WTC11 (cell line): ENCODE results near the gene RPS21. TPM values are rescaled to one million over a fixed set of nuclear protein-coding genes. Genes with fewer than 3 reads are reported as not detected.

Source experiments
- ATAC-seq: fragments of 200-7000 bp; cut with Tn5 transposase; 2 replicates; pipeline ENCODE4 v1.10.0; 2021; ENCODE audit warnings: mild to moderate bottlenecking, moderate library complexity
- CTCF ChIA-PET: fragments of 300-600 bp; sonication (Branson Sonifier 250); formaldehyde crosslinking; loops from one replicate; lab custom pipeline; 2021; ENCODE audit warnings: antibody characterized with exemption; lab: Charles Lee
- POLR2A ChIA-PET: fragments of 350-600 bp; sonication (Branson Sonifier 250); formaldehyde crosslinking; loops from one replicate; lab custom pipeline; 2021; ENCODE audit warnings: antibody characterized with exemption; lab: Charles Lee
- DNase-seq: peaks from one replicate; pipeline ENCODE4 v3.0.0; 2021; ENCODE audit warnings: low spot score
- H3K27ac Mint-ChIP-seq: 2 replicates; pipeline ENCODE4 v1.8.0; 2021; ENCODE audit warnings: mixed read lengths
- H3K27me3 Mint-ChIP-seq: 2 replicates; pipeline ENCODE4 v1.8.0; 2021; ENCODE audit warnings: low read depth, mild to moderate bottlenecking, moderate library complexity, mixed read lengths
- H3K36me3 Mint-ChIP-seq: 2 replicates; pipeline ENCODE4 v1.8.0; 2021; ENCODE audit warnings: mixed read lengths
- H3K4me1 Mint-ChIP-seq: 2 replicates; pipeline ENCODE4 v1.8.0; 2022; ENCODE audit warnings: mixed read lengths
- H3K4me3 Mint-ChIP-seq: 2 replicates; pipeline ENCODE4 v1.8.0; 2021; ENCODE audit warnings: mild to moderate bottlenecking, moderate library complexity, mixed read lengths
- H3K9me3 Mint-ChIP-seq: 2 replicates; pipeline ENCODE4 v1.8.0; 2021; ENCODE audit warnings: mixed read lengths
- ESRRA ChIP-seq: sonication (generic); formaldehyde crosslinking; IDR thresholded peaks from 2 replicates; pipeline ENCODE4 v1.8.1; 2022; ENCODE audit warnings: mild to moderate bottlenecking, missing genetic modification reagents, borderline replicate concordance
- FOXK1 ChIP-seq: sonication (generic); formaldehyde crosslinking; IDR thresholded peaks from 2 replicates; pipeline ENCODE4 v1.8.0; 2022; ENCODE audit warnings: mild to moderate bottlenecking, moderate library complexity, missing genetic modification reagents
- IRF2 ChIP-seq: sonication (generic); formaldehyde crosslinking; IDR thresholded peaks from 2 replicates; pipeline ENCODE4 v1.8.0; 2022; ENCODE audit warnings: low read depth, missing genetic modification reagents, borderline replicate concordance
- MXD4 ChIP-seq: fragments of 250-450 bp; sonication (Bioruptor Pico); IDR thresholded peaks from 2 replicates; pipeline ENCODE4 v1.8.0; 2021; ENCODE audit warnings: mild to moderate bottlenecking, moderate library complexity, borderline replicate concordance
- NFE2L1 ChIP-seq: sonication (generic); formaldehyde crosslinking; IDR thresholded peaks from 2 replicates; pipeline ENCODE4 v1.8.1; 2023; ENCODE audit warnings: missing genetic modification reagents
- NFYB ChIP-seq: sonication (generic); formaldehyde crosslinking; conservative IDR thresholded peaks from 2 replicates; pipeline ENCODE4 v1.8.0; 2022; ENCODE audit warnings: low read depth, missing genetic modification reagents
- RORB ChIP-seq: fragments of 250-450 bp; sonication (Bioruptor Pico); IDR thresholded peaks from 2 replicates; pipeline ENCODE4 v1.9.0; 2021; ENCODE audit warnings: mild to moderate bottlenecking
- TEAD1 ChIP-seq: sonication (generic); formaldehyde crosslinking; IDR thresholded peaks from 2 replicates; pipeline ENCODE4 v1.8.0; 2022; ENCODE audit warnings: mild to moderate bottlenecking, missing genetic modification reagents
- ZNF138 ChIP-seq: sonication (generic); formaldehyde crosslinking; conservative IDR thresholded peaks from 2 replicates; pipeline ENCODE4 v1.8.1; 2022; ENCODE audit warnings: mild to moderate bottlenecking, moderate library complexity, missing genetic modification reagents
- ZNF263 ChIP-seq: sonication (generic); formaldehyde crosslinking; IDR thresholded peaks from 2 replicates; pipeline ENCODE4 v1.8.1; 2022; ENCODE audit warnings: low read depth, mild to moderate bottlenecking, moderate library complexity, missing genetic modification reagents
- total RNA-seq: library from RNA; stranded (reverse); gene quantifications from 3 replicates; pipeline ENCODE4 v1.2.3, GENCODE V29; 2021
- TF ChIP-seq, protein P1 (sequence below): sonication (generic); formaldehyde crosslinking; IDR thresholded peaks from 2 replicates; pipeline ENCODE4 v1.8.0; 2022; ENCODE audit warnings: mild to moderate bottlenecking, missing genetic modification reagents
- TF ChIP-seq, protein P2 (sequence below): sonication (generic); formaldehyde crosslinking; IDR thresholded peaks from 2 replicates; pipeline ENCODE4 v1.8.0; 2023; ENCODE audit warnings: missing genetic modification reagents
- TF ChIP-seq, protein P3 (sequence below): fragments of 250-450 bp; sonication (Bioruptor Pico); IDR thresholded peaks from 2 replicates; pipeline ENCODE4 v1.9.0; 2021; ENCODE audit warnings: mild to moderate bottlenecking
- TF ChIP-seq, protein P4 (sequence below): fragments of 250-450 bp; sonication (Bioruptor Pico); IDR thresholded peaks from 2 replicates; pipeline ENCODE4 v1.8.0; 2021; ENCODE audit warnings: mild to moderate bottlenecking
- TF ChIP-seq, protein P5 (sequence below): sonication (generic); formaldehyde crosslinking; IDR thresholded peaks from 2 replicates; pipeline ENCODE4 v1.8.0; 2023; ENCODE audit warnings: mild to moderate bottlenecking, missing genetic modification reagents
- TF ChIP-seq, protein P6 (sequence below): fragments of 200-600 bp; IDR thresholded peaks from 2 replicates; pipeline ENCODE4 v1.8.0; 2022; ENCODE audit warnings: antibody characterized with exemption
- TF ChIP-seq, protein P7 (sequence below): fragments of 250-450 bp; sonication (Bioruptor Pico); IDR thresholded peaks from 2 replicates; pipeline ENCODE4 v1.9.0; 2021; ENCODE audit warnings: mild to moderate bottlenecking
- TF ChIP-seq, protein P8 (sequence below): sonication (generic); formaldehyde crosslinking; IDR thresholded peaks from 2 replicates; pipeline ENCODE4 v1.8.1; 2022; ENCODE audit warnings: low read depth, missing genetic modification reagents, borderline replicate concordance
- TF ChIP-seq, protein P9 (sequence below): sonication (generic); formaldehyde crosslinking; IDR thresholded peaks from 2 replicates; pipeline ENCODE4 v1.8.1; 2022; ENCODE audit warnings: missing genetic modification reagents, borderline replicate concordance

RPS21 gene
- total RNA-seq, 1 experiment from 2014 or later: 2,016 TPM

DNA sequence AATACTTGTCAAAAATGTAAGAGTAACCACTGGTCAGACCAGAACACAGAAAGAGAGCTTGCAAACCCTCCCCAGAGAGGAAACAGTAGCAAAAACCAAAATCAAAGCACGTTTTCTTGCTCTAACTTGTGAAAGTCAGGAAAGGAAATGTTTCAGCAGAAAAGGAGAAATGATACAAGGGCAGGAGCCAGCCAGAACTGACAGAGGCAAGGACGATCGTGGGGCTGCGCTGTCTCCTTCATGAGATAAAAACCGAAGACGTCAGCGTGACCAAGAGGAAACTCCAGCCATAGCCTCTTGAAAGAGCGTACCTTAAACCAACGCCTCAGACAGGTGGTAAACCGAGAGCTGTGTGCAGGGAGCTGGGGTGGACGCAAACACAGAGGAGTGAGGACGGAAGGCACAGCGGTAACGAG is 47.2 kb upstream of the RPS21 start (continued):
- no peak for TF ChIP-seq ESRRA
- TF ChIP-seq, protein P1, sequence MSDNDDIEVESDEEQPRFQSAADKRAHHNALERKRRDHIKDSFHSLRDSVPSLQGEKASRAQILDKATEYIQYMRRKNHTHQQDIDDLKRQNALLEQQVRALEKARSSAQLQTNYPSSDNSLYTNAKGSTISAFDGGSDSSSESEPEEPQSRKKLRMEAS (CRISPR knock-in tag): no peak
- TF ChIP-seq, protein P2, sequence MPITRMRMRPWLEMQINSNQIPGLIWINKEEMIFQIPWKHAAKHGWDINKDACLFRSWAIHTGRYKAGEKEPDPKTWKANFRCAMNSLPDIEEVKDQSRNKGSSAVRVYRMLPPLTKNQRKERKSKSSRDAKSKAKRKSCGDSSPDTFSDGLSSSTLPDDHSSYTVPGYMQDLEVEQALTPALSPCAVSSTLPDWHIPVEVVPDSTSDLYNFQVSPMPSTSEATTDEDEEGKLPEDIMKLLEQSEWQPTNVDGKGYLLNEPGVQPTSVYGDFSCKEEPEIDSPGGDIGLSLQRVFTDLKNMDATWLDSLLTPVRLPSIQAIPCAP (CRISPR knock-in tag): no peak
- TF ChIP-seq, protein P3, sequence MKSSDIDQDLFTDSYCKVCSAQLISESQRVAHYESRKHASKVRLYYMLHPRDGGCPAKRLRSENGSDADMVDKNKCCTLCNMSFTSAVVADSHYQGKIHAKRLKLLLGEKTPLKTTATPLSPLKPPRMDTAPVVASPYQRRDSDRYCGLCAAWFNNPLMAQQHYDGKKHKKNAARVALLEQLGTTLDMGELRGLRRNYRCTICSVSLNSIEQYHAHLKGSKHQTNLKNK (CRISPR knock-in tag): no peak
- TF ChIP-seq, all 79 proteins: peak for 0

DNA sequence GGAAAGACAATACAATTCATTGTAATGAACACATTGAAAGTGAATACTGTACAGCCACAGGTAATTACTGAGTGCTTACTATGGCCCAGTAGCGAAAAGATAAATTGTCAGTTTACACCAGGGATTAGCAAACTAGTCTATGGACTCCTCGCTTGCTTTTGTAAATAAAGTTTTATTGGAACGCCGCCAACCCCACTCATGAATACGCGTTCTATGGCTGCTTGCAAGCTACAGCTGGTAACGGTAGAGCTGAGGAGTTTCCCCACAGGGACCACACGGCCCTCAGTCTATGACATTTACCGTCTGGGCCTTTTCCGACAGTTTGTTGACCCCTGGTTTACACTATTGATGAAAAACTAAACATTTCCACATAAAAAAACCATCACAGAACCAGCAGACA is 44.0 kb upstream of the RPS21 start:
- peak overlapping the region; percentile 62 for H3K27ac Mint-ChIP-seq
- POLR2A ChIA-PET: no interaction called here
- DNase-seq (no peak), ATAC-seq (no peak)
- H3K4me3 Mint-ChIP-seq: no peak overlapping the region
- H3K9me3 Mint-ChIP-seq: no peaks in the 10 kb centered on the region
- peaks cover 54% of the 10 kb centered on the region for H3K36me3 Mint-ChIP-seq
- H3K4me1 Mint-ChIP-seq: no peaks in the 10 kb centered on the region
- no peak for TF ChIP-seq NFE2L1 (CRISPR knock-in tag)
- TF ChIP-seq RORB (CRISPR knock-in tag): no peak
- no peak for TF ChIP-seq MXD4 (CRISPR knock-in tag)
- TF ChIP-seq FOXK1: no peak
- TF ChIP-seq IRF2 (CRISPR knock-in tag): no peak
- TF ChIP-seq, protein P4, sequence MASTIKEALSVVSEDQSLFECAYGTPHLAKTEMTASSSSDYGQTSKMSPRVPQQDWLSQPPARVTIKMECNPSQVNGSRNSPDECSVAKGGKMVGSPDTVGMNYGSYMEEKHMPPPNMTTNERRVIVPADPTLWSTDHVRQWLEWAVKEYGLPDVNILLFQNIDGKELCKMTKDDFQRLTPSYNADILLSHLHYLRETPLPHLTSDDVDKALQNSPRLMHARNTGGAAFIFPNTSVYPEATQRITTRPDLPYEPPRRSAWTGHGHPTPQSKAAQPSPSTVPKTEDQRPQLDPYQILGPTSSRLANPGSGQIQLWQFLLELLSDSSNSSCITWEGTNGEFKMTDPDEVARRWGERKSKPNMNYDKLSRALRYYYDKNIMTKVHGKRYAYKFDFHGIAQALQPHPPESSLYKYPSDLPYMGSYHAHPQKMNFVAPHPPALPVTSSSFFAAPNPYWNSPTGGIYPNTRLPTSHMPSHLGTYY (CRISPR knock-in tag): no peak
- TF ChIP-seq TEAD1 (CRISPR knock-in tag): no peak
- TF ChIP-seq, protein P5, sequence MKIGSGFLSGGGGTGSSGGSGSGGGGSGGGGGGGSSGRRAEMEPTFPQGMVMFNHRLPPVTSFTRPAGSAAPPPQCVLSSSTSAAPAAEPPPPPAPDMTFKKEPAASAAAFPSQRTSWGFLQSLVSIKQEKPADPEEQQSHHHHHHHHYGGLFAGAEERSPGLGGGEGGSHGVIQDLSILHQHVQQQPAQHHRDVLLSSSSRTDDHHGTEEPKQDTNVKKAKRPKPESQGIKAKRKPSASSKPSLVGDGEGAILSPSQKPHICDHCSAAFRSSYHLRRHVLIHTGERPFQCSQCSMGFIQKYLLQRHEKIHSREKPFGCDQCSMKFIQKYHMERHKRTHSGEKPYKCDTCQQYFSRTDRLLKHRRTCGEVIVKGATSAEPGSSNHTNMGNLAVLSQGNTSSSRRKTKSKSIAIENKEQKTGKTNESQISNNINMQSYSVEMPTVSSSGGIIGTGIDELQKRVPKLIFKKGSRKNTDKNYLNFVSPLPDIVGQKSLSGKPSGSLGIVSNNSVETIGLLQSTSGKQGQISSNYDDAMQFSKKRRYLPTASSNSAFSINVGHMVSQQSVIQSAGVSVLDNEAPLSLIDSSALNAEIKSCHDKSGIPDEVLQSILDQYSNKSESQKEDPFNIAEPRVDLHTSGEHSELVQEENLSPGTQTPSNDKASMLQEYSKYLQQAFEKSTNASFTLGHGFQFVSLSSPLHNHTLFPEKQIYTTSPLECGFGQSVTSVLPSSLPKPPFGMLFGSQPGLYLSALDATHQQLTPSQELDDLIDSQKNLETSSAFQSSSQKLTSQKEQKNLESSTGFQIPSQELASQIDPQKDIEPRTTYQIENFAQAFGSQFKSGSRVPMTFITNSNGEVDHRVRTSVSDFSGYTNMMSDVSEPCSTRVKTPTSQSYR: no peak
- TF ChIP-seq, protein P6, sequence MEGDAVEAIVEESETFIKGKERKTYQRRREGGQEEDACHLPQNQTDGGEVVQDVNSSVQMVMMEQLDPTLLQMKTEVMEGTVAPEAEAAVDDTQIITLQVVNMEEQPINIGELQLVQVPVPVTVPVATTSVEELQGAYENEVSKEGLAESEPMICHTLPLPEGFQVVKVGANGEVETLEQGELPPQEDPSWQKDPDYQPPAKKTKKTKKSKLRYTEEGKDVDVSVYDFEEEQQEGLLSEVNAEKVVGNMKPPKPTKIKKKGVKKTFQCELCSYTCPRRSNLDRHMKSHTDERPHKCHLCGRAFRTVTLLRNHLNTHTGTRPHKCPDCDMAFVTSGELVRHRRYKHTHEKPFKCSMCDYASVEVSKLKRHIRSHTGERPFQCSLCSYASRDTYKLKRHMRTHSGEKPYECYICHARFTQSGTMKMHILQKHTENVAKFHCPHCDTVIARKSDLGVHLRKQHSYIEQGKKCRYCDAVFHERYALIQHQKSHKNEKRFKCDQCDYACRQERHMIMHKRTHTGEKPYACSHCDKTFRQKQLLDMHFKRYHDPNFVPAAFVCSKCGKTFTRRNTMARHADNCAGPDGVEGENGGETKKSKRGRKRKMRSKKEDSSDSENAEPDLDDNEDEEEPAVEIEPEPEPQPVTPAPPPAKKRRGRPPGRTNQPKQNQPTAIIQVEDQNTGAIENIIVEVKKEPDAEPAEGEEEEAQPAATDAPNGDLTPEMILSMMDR: no peak
- TF ChIP-seq, protein P7, sequence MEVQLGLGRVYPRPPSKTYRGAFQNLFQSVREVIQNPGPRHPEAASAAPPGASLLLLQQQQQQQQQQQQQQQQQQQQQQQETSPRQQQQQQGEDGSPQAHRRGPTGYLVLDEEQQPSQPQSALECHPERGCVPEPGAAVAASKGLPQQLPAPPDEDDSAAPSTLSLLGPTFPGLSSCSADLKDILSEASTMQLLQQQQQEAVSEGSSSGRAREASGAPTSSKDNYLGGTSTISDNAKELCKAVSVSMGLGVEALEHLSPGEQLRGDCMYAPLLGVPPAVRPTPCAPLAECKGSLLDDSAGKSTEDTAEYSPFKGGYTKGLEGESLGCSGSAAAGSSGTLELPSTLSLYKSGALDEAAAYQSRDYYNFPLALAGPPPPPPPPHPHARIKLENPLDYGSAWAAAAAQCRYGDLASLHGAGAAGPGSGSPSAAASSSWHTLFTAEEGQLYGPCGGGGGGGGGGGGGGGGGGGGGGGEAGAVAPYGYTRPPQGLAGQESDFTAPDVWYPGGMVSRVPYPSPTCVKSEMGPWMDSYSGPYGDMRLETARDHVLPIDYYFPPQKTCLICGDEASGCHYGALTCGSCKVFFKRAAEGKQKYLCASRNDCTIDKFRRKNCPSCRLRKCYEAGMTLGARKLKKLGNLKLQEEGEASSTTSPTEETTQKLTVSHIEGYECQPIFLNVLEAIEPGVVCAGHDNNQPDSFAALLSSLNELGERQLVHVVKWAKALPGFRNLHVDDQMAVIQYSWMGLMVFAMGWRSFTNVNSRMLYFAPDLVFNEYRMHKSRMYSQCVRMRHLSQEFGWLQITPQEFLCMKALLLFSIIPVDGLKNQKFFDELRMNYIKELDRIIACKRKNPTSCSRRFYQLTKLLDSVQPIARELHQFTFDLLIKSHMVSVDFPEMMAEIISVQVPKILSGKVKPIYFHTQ (CRISPR knock-in tag): no peak
- TF ChIP-seq, protein P8, sequence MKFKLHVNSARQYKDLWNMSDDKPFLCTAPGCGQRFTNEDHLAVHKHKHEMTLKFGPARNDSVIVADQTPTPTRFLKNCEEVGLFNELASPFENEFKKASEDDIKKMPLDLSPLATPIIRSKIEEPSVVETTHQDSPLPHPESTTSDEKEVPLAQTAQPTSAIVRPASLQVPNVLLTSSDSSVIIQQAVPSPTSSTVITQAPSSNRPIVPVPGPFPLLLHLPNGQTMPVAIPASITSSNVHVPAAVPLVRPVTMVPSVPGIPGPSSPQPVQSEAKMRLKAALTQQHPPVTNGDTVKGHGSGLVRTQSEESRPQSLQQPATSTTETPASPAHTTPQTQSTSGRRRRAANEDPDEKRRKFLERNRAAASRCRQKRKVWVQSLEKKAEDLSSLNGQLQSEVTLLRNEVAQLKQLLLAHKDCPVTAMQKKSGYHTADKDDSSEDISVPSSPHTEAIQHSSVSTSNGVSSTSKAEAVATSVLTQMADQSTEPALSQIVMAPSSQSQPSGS: no peak
- no peak for TF ChIP-seq NFYB (CRISPR knock-in tag)
- TF ChIP-seq, protein P9, sequence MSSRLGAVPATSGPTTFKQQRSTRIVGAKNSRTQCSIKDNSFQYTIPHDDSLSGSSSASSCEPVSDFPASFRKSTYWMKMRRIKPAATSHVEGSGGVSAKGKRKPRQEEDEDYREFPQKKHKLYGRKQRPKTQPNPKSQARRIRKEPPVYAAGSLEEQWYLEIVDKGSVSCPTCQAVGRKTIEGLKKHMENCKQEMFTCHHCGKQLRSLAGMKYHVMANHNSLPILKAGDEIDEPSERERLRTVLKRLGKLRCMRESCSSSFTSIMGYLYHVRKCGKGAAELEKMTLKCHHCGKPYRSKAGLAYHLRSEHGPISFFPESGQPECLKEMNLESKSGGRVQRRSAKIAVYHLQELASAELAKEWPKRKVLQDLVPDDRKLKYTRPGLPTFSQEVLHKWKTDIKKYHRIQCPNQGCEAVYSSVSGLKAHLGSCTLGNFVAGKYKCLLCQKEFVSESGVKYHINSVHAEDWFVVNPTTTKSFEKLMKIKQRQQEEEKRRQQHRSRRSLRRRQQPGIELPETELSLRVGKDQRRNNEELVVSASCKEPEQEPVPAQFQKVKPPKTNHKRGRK (CRISPR knock-in tag): no peak
- TF ChIP-seq ZNF138 (CRISPR knock-in tag): no peak
- no peak for TF ChIP-seq ZNF263 (CRISPR knock-in tag)
- no peaks in the 10 kb centered on the region for H3K27me3 Mint-ChIP-seq
- CTCF ChIA-PET: interaction anchor here (0.9 kb wide), 1 partner anchor 26 kb away, joined by 5 read pairs; no protein-coding TSS in a partner anchor
